PFSK-1 (cell line): Measurements from ENCODE around the gene MDFIC.

Source experiments
- FOXP2 ChIP-seq: optimal IDR thresholded peaks from 2 replicates; pipeline ENCODE3; 2011; ENCODE audit warnings: borderline replicate concordance, control low read depth, inconsistent platforms; ENCODE audit not compliant: insufficient read depth; ENCODE audit errors: extremely low read length, extremely low read depth
- POLR2AphosphoS5 ChIP-seq: IDR thresholded peaks from 2 replicates; pipeline ENCODE4 v1.6.1; 2012; ENCODE audit warnings: low read depth, mild to moderate bottlenecking, control low read depth, low read length, moderate library complexity
- REST ChIP-seq, 2 experiments: IDR thresholded peaks; 2 replicates each; pipeline versions ENCODE4 v1.6.1 to v1.8.0; 2011 to 2012; ENCODE audit warnings: low read depth in 2 of 2, low read length in 2 of 2, control low read depth in 1 of 2, inconsistent platforms in 1 of 2, mild to moderate bottlenecking in 1 of 2, moderate library complexity in 1 of 2; ENCODE audit not compliant: insufficient read depth in 1 of 2
- SIN3A ChIP-seq: IDR thresholded peaks from 2 replicates; pipeline ENCODE4 v1.6.1; 2012; ENCODE audit warnings: mild to moderate bottlenecking, low read length, moderate library complexity, borderline replicate concordance; ENCODE audit not compliant: insufficient read depth
- TAF1 ChIP-seq: IDR thresholded peaks from 2 replicates; pipeline ENCODE4 v1.6.1; 2012; ENCODE audit warnings: low read length, control low read depth, borderline replicate concordance; ENCODE audit not compliant: insufficient read depth

The MDFIC gene

DNA sequence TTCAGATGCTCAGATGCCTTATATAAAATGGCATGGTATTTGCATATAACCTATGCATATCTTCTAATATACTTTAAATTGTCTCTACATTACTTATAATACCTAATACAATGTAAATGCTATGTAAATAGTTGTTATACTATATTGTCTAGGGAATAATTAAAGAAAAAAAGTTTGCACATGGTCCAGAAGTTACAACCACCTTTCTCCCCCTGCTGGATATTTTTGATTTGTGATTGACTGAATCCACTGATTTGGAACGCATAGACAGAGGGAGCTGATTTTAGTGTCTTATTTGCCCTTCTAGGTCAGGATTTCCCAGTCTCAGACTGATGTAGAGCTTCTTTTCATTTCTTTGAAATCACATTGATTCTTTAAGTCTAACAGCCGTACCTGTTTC lies 31.8 kb downstream of the MDFIC start:
- no peak for TF ChIP-seq SIN3A
- no peak for TF ChIP-seq POLR2AphosphoS5
- no peak for TF ChIP-seq REST (IDR thresholded peaks at IDR 0.05; ENCODE audit: insufficient read depth in 1 of 2, low read depth in 2 of 2, low read length in 2 of 2)
- no peak for TF ChIP-seq TAF1
- TF ChIP-seq FOXP2 = no peak

DNA sequence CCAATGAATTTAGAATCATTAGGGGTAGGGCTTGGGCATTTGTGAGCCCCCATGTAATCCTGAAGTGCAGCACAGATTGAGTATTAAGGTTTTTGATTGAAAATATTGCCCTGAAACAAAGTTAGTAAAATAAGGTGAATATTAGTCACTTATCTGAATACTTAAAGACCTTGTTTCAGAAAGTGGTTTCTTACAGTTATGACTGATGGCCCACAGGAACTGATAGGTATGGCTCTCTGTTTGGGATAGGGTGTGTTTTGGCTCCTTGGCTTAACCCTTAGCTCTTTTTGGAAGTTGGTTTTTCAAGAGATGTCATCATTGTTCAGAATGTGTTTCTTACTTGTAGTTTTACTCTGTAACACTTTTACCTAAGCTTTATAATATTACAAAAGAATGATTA lies 34.8 kb downstream of the MDFIC start:
- TF ChIP-seq POLR2AphosphoS5 (no peak), FOXP2 (no peak), REST (IDR thresholded peaks at IDR 0.05; ENCODE audit: insufficient read depth in 1 of 2, low read depth in 2 of 2, low read length in 2 of 2) (no peak), TAF1 (no peak), SIN3A (no peak)

DNA sequence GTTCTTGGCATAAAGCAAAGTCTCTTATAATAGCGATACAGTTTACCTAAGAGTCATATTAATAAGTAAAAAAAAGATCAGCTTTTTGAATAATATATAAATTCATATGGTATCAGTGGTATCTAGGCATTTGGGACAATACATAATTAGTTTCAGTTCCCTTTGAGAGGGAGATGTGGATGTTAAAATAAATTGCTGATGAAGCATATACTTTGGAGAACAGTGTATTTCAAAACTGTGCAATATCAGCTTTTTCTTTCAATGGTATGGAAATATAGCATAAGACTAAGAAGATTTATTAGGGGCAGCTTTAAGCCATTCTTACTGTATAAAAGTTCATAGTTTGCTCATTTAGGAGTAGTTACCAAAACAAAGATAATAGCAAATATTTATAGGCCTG lies 35.5 kb downstream of the MDFIC start:
- no peak for TF ChIP-seq TAF1
- no peak for TF ChIP-seq REST (IDR thresholded peaks at IDR 0.05; ENCODE audit: insufficient read depth in 1 of 2, low read depth in 2 of 2, low read length in 2 of 2)
- TF ChIP-seq FOXP2 = no peak
- no peak for TF ChIP-seq POLR2AphosphoS5
- TF ChIP-seq SIN3A = no peak

DNA sequence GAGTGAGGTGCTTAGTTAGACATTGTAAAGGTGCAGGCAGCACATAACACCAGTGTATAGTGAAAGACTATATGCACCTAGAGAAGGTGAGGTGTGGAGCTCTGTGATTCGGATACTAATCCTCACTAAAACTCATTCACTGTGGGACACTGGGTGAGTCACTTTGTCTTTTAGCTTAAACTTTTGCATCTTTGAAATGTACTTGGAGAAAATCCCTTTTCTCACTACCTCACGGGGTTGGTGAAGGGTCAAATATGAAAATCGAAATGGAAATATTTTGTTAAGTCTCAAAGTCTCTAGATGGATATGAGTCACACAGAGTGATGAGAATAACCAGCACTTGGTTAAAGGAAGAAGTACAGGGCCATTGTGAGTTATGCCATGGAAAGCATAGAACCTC lies 38.0 kb downstream of the MDFIC start:
- TF ChIP-seq TAF1 = no peak

DNA sequence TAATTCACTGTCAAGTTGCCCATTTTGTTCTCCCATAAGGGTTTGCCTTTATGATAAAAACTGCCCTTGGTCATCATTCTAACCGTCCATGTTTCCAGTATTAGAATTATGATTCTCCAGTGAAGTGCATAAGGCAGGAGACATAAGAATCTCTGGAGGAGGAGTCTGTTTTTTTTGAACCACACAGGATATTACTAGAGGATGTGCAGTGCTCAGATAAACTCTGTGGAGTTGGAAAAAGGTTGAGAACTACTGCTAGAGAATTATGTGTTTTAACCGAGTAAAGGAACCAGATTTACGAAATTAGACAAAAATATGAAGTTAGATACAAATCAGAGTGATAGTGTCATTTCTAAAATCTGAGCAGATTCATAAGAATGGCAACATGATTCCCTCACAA lies 40.5 kb downstream of the MDFIC start:
- TF ChIP-seq TAF1 (no peak), FOXP2 (no peak), POLR2AphosphoS5 (no peak), REST (IDR thresholded peaks at IDR 0.05; ENCODE audit: insufficient read depth in 1 of 2, low read depth in 2 of 2, low read length in 2 of 2) (no peak), SIN3A (no peak)

DNA sequence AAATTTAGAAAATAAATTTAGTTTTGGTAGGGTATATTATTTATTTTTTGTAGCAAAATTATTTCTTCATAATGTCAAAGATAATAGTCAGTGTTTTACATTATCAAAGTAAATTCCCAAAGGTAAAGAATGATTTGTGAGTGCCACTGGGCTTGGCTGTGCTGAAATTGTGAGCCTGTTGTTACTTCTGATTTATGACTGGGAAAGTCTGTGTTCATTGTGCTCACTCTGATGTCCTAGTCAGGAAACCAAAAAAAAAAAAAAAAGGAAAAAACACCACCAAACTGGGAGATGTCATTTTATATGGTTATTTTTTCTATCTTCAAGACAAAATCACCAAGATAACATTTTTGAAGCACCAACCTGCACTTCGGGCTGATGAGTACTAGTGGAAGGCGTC lies 44.3 kb downstream of the MDFIC start:
- TF ChIP-seq TAF1 (no peak), REST (IDR thresholded peaks at IDR 0.05; ENCODE audit: insufficient read depth in 1 of 2, low read depth in 2 of 2, low read length in 2 of 2) (no peak), POLR2AphosphoS5 (no peak), FOXP2 (no peak), SIN3A (no peak)
